Skin epidermis (tissue), 12 donors: ENCODE results near the gene KRTAP22-1.

Experiments
- H3K27ac ChIP-seq, 21 experiments: fragments of 200-600 bp; sonication (generic) in 11 of 21; one replicate each; pipeline ENCODE4 v1.5.0; 2020; ENCODE audit warnings: mild to moderate bottlenecking in 3 of 21, inconsistent platforms in 2 of 21, moderate library complexity in 2 of 21
- H3K4me3 ChIP-seq, 7 experiments: fragments of 200-600 bp; sonication (generic) in 2 of 7; one replicate each; pipeline ENCODE4 v1.5.0; 2020; ENCODE audit warnings: inconsistent platforms in 2 of 7, mild to moderate bottlenecking in 2 of 7, moderate library complexity in 1 of 7

Gene KRTAP22-1

DNA sequence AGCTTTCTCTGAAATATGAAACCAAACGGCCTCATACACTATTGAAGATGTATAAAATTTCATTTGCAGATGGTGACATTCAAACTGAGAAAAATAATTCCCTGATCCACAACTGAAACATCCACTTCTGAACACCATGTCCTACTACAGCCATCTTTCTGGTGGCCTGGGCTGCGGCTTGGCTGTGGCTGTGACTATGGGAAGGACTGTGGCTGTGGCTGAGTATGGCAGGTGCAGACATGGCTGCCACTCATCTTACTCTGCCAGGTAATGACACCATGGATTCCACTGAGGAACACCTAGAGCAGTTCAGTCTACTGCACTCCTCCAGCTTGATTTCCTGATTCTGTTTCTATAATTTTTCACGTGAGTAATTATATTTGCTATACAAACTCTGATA is 19.6 kb downstream of the KRTAP22-1 start, which contains the start of gene KRTAP20-4:
Gene KRTAP20-4 (plus strand): TSS at position 106 of the 400 bp plus-strand sequence.
- Histone ChIP-seq H3K27ac (no peak within 1 kb of the TSS), H3K4me3 (no peak within 1 kb of the TSS)

DNA sequence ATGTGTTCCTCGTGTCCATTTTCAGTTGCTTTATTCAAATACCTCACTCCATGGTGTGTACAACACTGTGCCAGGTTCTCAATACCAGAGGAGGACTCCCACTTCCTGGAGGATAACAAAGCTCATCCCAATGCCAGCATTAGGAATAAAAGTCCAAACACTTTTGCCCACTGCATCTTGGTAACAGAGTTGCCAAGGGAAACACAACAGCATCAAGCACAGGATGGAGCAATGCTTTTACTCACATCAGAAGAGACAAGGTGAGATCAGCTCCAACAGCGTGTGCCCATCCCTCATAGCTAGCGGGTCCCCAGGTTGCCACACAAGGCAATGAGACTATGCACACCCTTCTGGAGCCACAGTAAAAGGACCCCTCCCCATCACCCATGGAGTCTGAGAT is 22.5 kb downstream of the KRTAP22-1 start:
- no peak overlapping the region for H3K27ac ChIP-seq
- no peak overlapping the region for H3K4me3 ChIP-seq

DNA sequence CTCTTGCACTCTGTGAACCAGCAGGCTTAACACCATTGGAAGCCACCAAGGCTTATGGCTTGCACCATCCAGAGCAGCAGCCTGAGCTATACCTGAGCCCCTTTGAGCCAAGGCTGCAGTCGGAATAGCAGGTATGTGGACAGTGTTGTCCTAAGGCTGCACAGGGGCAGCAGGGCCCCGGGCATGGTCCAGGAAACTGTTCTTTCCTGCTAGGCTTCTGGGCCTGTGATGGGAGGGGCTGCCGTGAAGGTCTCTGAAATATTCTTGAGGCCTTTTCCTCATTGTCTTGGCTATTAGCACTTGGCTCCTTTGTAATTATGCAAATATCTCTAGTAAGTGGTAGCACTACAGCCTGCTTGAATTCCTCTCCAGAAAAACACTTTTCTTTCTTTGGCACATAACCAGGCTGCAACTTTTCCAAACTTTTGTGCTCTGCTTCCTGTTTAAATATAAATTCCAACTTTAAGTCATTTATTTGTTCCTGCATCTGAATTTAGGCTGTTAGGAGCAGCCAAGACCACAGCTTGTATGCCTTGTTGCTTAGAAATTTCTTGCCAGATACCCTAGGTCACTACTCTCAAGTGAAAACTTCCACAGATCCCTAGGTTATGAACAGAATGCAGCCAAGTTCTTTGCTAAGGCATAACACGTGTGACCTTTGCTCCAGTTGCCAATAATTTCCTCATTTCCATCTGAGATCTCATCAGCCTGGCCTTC is 24.7 kb downstream of the KRTAP22-1 start:
- Histone ChIP-seq H3K27ac (no peak overlapping the region), H3K4me3 (no peak overlapping the region)

DNA sequence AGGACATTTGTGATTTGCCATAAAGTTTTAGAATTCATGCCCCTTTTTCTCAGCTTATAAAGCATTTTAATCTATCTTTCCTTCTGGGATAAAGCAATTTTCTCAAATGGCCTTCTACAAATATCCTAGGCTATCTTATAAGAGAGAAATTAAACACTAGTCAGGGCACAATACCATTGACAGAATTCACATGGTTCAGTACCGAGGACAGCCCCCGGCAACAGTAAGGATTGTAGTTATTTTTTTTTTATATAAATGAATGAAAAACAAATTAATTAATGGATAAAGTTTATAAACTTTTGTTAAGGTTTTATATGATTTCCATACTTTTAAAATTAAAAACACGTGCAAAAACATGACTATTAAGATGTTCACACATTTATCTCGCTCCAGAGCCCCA is 27.2 kb downstream of the KRTAP22-1 start:
- H3K4me3 ChIP-seq, result no peak overlapping the region

DNA sequence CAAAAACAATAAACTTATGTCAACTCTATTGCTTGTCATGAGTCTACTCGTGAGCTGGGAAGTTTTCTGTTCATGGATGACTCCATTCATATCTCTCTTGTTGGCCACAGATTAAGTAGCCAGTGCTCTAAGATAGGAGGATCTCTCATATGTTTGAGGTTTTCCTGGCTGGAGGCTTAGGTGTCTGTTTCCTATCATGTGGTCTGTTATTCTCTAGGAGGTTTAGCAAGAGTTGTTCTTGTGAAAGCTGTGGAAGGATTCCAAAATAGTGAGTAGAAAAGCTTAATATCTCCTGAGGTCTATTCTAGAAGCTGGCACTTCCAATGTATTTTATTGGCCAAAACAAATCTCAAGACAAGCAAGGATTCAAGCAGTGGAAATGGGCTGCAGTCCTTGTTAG is 28.3 kb downstream of the KRTAP22-1 start:
- Histone ChIP-seq H3K27ac (no peak overlapping the region), H3K4me3 (no peak overlapping the region)

More for the DNA sequence above, 27.2 kb downstream of the KRTAP22-1 start:
- H3K27ac ChIP-seq, result no peak overlapping the region

DNA sequence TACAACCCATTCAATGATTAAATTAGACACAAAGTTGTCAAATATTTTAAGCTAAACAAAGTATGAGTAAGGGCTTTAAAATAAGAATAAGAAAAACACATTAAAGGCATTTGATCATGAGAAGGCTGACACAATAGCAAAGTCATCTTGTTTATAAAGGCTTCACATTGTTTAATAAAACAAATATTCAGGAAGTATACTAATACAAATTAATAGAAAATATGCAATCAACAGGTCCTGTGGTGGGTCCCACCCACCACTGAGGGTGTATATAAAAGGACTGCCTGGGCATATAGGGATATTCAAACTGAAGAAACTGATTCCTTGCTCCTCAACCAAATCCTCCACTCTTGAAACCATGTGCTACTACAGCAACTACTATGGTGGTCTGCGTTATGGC is 34.0 kb downstream of the KRTAP22-1 start, which contains the start of gene KRTAP20-2:
Gene KRTAP20-2 (plus strand): TSS at position 301 of the 400 bp plus-strand sequence. CDS start 58 bp downstream, at position 359.
- Histone ChIP-seq H3K27ac (no peak within 1 kb of the TSS), H3K4me3 (no peak within 1 kb of the TSS)

DNA sequence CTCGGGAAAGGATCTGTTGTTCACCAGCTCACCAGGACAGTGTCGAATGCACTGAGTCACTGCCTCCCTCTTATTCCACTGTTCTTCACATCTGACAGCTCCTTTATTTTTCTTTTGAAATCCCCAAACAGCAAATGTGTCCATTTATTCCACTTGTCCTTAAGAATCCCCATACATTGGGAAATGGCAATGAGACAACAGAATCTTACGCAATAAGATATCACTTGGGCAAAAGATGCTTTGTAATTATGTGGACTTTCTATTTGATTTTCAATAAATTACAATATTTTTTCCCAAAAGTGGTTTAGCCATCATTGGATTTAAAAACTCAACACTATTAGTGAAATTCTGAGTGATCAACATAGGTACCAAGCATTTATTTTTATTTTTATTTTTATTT is 37.8 kb downstream of the KRTAP22-1 start:
- no peak overlapping the region for H3K27ac ChIP-seq
- no peak overlapping the region for H3K4me3 ChIP-seq

DNA sequence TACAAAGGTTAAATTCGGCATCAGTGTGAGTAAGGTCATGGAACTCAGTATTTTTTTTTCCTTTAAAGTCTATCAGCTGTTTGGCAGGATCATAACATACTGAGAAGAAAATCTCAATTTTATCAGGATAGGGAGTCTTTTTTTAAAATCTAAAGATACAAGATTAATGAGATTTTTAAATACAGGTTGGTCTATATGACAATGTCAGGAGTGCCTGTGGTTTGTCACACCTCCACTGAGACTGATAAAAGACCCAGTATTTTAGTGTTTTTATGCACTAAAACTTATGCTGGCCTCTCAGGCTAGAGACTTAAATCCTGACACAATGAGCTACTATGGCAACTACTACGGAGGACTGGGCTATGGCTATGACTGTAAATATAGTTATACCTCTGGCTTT is 41.7 kb downstream of the KRTAP22-1 start, which contains the start of gene KRTAP20-3:
Gene KRTAP20-3 (plus strand): TSS at position 301 of the 400 bp plus-strand sequence.
- Histone ChIP-seq H3K4me3 (no peak within 1 kb of the TSS), H3K27ac (no peak within 1 kb of the TSS)

DNA sequence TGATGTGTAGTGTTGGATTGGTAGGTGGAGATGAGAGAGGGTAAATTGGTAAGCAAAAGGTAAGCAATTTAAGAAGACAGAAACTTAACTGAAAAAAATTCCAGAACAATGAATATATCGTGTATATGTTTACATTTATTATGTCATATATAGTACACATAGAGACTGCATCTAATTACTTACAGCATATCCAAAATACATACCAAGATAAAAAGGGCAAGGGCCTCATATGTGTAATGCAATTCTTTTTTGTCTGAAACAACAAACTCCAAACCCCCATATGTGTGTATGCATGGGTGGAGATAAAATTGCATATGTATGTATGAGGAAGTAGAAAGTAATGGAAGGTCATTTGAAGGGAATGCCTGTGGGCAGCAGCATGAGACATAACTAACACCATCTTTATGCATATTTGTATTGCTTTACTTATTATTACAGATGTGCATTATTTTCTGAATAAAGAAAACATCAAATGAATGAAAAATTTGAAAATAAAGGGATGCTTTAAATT is 46.1 kb downstream of the KRTAP22-1 start:
- no peak overlapping the region for H3K4me3 ChIP-seq

More for the DNA sequence above, 46.1 kb downstream of the KRTAP22-1 start:
- H3K27ac ChIP-seq, result no peak overlapping the region
